MM.1S (cell line): Measurements from ENCODE around the gene RAPGEF2.

Source experiments
- DNase-seq: peaks from one replicate; pipeline ENCODE4 v3.0.0-alpha.2; 2015
- H2AFZ ChIP-seq: fragments of 300-600 bp; sonication (generic); 2 replicates; pipeline ENCODE4 v1.6.0; 2016; ENCODE audit warnings: antibody characterized with exemption, low read length
- H3F3A ChIP-seq: fragments of 300-600 bp; sonication (generic); 2 replicates; pipeline ENCODE4 v1.6.1; 2016; ENCODE audit warnings: mild to moderate bottlenecking, antibody characterized with exemption, low read length, moderate library complexity, mixed read lengths; ENCODE audit not compliant: insufficient read depth
- H3K27ac ChIP-seq: fragments of 300-600 bp; sonication (generic); 2 replicates; pipeline ENCODE4 v1.5.1; 2016; ENCODE audit warnings: mild to moderate bottlenecking, low read length
- H3K27me3 ChIP-seq: fragments of 300-600 bp; sonication (generic); replicated peaks from 2 replicates; pipeline ENCODE4 v1.6.0; 2016; ENCODE audit warnings: low read length; ENCODE audit not compliant: insufficient read depth
- H3K36me3 ChIP-seq: fragments of 300-600 bp; sonication (generic); replicated peaks from 2 replicates; pipeline ENCODE4 v1.6.1; 2016; ENCODE audit warnings: mild to moderate bottlenecking, low read length, mixed read lengths; ENCODE audit not compliant: insufficient read depth
- H3K4me1 ChIP-seq: fragments of 300-600 bp; sonication (generic); 2 replicates; pipeline ENCODE4 v1.6.1; 2016; ENCODE audit warnings: low read length, mixed read lengths
- H3K4me2 ChIP-seq: fragments of 300-600 bp; sonication (generic); 2 replicates; pipeline ENCODE4 v1.6.0; 2016; ENCODE audit warnings: low read depth, low read length
- H3K4me3 ChIP-seq: fragments of 300-600 bp; sonication (generic); 2 replicates; pipeline ENCODE4 v1.5.1; 2016; ENCODE audit warnings: low read length, mixed read lengths
- H3K79me2 ChIP-seq: fragments of 300-600 bp; sonication (generic); 2 replicates; pipeline ENCODE4 v1.6.1; 2016; ENCODE audit warnings: mixed run types, low read length, mixed read lengths
- H3K9ac ChIP-seq: fragments of 300-600 bp; sonication (generic); 2 replicates; pipeline ENCODE4 v1.6.1; 2016; ENCODE audit warnings: low read length, mixed read lengths
- H3K9me2 ChIP-seq: fragments of 300-600 bp; sonication (generic); replicated peaks from 2 replicates; pipeline ENCODE4 v1.6.1; 2016; ENCODE audit warnings: mild to moderate bottlenecking, low read length, mixed read lengths; ENCODE audit not compliant: insufficient read depth
- H3K9me3 ChIP-seq: fragments of 300-600 bp; sonication (generic); replicated peaks from 2 replicates; pipeline ENCODE4 v1.6.1; 2016; ENCODE audit warnings: mild to moderate bottlenecking, low read length, mixed read lengths; ENCODE audit not compliant: insufficient read depth
- H4K20me1 ChIP-seq: fragments of 300-600 bp; sonication (generic); 2 replicates; pipeline ENCODE4 v1.6.1; 2016; ENCODE audit warnings: mild to moderate bottlenecking, low read length, moderate library complexity, mixed read lengths; ENCODE audit not compliant: insufficient read depth
- EZH2 ChIP-seq: fragments of 300-600 bp; sonication (generic); optimal IDR thresholded peaks from 2 replicates; pipeline ENCODE3; 2017; ENCODE audit warnings: low read depth, mild to moderate bottlenecking, antibody characterized with exemption, low read length, mixed read lengths
- EZH2phosphoT487 ChIP-seq: fragments of 300-600 bp; sonication (generic); IDR thresholded peaks from 2 replicates; pipeline ENCODE4 v1.6.1; 2018; ENCODE audit warnings: antibody characterized with exemption, low read length
- TF ChIP-seq, protein P1 (sequence below): fragments of 300-600 bp; sonication (generic); IDR thresholded peaks from 2 replicates; pipeline ENCODE4 v1.5.1; 2016; ENCODE audit warnings: antibody characterized with exemption, low read length, mixed read lengths

Gene RAPGEF2

GRCh38 chr4:159363361-159363760, 260.5 kb downstream of the RAPGEF2 start:
- no peak overlapping the region for H3K4me3 ChIP-seq
- H3K79me2 ChIP-seq = no peaks in the 10 kb centered on the region
- no peak for DNase-seq
- H3K9ac ChIP-seq = no peak overlapping the region
- no peaks in the 10 kb centered on the region for H3K4me1 ChIP-seq
- H4K20me1 ChIP-seq = no peaks in the 10 kb centered on the region
- H3K4me2 ChIP-seq = no peak overlapping the region
- H3K27me3 ChIP-seq = no peaks in the 10 kb centered on the region
- no peak overlapping the region for H3K27ac ChIP-seq
- no peaks in the 10 kb centered on the region for H3F3A ChIP-seq
- no peaks in the 10 kb centered on the region for H3K36me3 ChIP-seq
- no peak overlapping the region for H2AFZ ChIP-seq
- TF ChIP-seq EZH2 (no peak), EZH2phosphoT487 (no peak)
- TF ChIP-seq, protein P1, sequence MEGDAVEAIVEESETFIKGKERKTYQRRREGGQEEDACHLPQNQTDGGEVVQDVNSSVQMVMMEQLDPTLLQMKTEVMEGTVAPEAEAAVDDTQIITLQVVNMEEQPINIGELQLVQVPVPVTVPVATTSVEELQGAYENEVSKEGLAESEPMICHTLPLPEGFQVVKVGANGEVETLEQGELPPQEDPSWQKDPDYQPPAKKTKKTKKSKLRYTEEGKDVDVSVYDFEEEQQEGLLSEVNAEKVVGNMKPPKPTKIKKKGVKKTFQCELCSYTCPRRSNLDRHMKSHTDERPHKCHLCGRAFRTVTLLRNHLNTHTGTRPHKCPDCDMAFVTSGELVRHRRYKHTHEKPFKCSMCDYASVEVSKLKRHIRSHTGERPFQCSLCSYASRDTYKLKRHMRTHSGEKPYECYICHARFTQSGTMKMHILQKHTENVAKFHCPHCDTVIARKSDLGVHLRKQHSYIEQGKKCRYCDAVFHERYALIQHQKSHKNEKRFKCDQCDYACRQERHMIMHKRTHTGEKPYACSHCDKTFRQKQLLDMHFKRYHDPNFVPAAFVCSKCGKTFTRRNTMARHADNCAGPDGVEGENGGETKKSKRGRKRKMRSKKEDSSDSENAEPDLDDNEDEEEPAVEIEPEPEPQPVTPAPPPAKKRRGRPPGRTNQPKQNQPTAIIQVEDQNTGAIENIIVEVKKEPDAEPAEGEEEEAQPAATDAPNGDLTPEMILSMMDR = no peak
- H3K9me2 ChIP-seq = no peaks in the 10 kb centered on the region
- H3K9me3 ChIP-seq = no peaks in the 10 kb centered on the region

GRCh38 chr4:159366966-159367780, 264.3 kb downstream of the RAPGEF2 start:
- Histone ChIP-seq H3K4me3 (no peak overlapping the region), H3K4me1 (no peaks in the 10 kb centered on the region), H2AFZ (no peak overlapping the region), H3K9me2 (no peaks in the 10 kb centered on the region), H3K9me3 (no peaks in the 10 kb centered on the region), H4K20me1 (no peaks in the 10 kb centered on the region), H3K27ac (no peak overlapping the region), H3K79me2 (no peaks in the 10 kb centered on the region), H3K36me3 (no peaks in the 10 kb centered on the region), H3K9ac (no peak overlapping the region), H3K4me2 (no peak overlapping the region), H3K27me3 (no peaks in the 10 kb centered on the region), H3F3A (no peaks in the 10 kb centered on the region)
- TF ChIP-seq, protein P1 = no peak
- no peak for DNase-seq

DNA sequence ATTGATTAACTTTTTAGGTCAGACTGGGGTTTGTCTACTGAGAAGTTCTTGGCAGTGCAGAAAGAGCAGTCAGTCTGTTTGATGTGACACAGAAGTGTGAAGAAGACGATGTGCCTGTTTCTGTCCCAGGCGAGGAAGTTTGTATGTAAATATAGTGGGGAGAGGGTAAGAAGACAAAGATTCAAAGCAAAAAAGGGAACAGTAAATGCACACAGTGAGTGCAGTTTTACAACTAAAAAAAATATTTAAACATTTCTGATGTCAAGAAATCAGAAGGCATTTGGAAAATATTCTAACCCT, 264.9 kb downstream of the RAPGEF2 start:
- no peak for DNase-seq

More for the DNA sequence above, 264.9 kb downstream of the RAPGEF2 start:
- Histone ChIP-seq H3K79me2 (no peaks in the 10 kb centered on the region), H3K9me3 (no peaks in the 10 kb centered on the region), H3K9me2 (no peaks in the 10 kb centered on the region), H3K4me3 (no peak overlapping the region), H3K27ac (no peak overlapping the region), H4K20me1 (no peaks in the 10 kb centered on the region), H3F3A (no peaks in the 10 kb centered on the region), H3K36me3 (no peaks in the 10 kb centered on the region), H3K4me2 (no peak overlapping the region), H3K27me3 (no peaks in the 10 kb centered on the region), H3K4me1 (no peaks in the 10 kb centered on the region), H3K9ac (no peak overlapping the region), H2AFZ (no peak overlapping the region)
- TF ChIP-seq EZH2 (no peak), EZH2phosphoT487 (no peak)
- TF ChIP-seq, protein P1 = no peak
